Neuronal stem cell (in vitro differentiated cells): ENCODE results near the gene SCAMP3.
A peak's percentile ranks its signal among the peaks of the same experiment; 100 is the strongest.

Experiments
- DNase-seq: peaks from one replicate; pipeline ENCODE4 v3.0.0-alpha.2; 2013; ENCODE audit warnings: low spot score
- H2AFZ ChIP-seq: one replicate; pipeline ENCODE4 v1.6.1; 2013; ENCODE audit warnings: mild to moderate bottlenecking, low read length, inconsistent platforms
- H2AK5ac ChIP-seq: 2 replicates; pipeline ENCODE4 v1.6.1; 2013; ENCODE audit warnings: low read depth, mild to moderate bottlenecking, inconsistent platforms, low read length, moderate library complexity, mixed read lengths
- H2BK120ac ChIP-seq: 2 replicates; pipeline ENCODE4 v1.6.1; 2013; ENCODE audit warnings: low read depth, mild to moderate bottlenecking, inconsistent platforms, low read length, moderate library complexity, mixed read lengths
- H2BK12ac ChIP-seq: one replicate; pipeline ENCODE4 v1.6.1; 2013; ENCODE audit warnings: low read length, inconsistent platforms
- H2BK15ac ChIP-seq: 2 replicates; pipeline ENCODE4 v1.6.1; 2013; ENCODE audit warnings: mild to moderate bottlenecking, low read length, inconsistent platforms, mixed read lengths
- H2BK5ac ChIP-seq: one replicate; pipeline ENCODE4 v1.6.1; 2013; ENCODE audit warnings: inconsistent platforms, mild to moderate bottlenecking, low read length, moderate library complexity
- H3K14ac ChIP-seq: one replicate; pipeline ENCODE4 v1.6.1; 2013; ENCODE audit warnings: low read length, inconsistent platforms
- H3K18ac ChIP-seq: 2 replicates; pipeline ENCODE4 v1.6.1; 2013; ENCODE audit warnings: low read length, inconsistent platforms
- H3K23ac ChIP-seq: 2 replicates; pipeline ENCODE4 v1.6.1; 2013; ENCODE audit warnings: low read depth, mild to moderate bottlenecking, mixed read lengths, low read length, inconsistent platforms; ENCODE audit not compliant: poor library complexity
- H3K27ac ChIP-seq: replicated peaks from 3 replicates; pipeline ENCODE4 v1.5.1; 2013; ENCODE audit warnings: low read length, inconsistent platforms
- H3K27me3 ChIP-seq, 3 experiments: 2 replicates each; pipeline ENCODE4 v1.6.1; 2013; ENCODE audit warnings: low read length in 3 of 3, mild to moderate bottlenecking in 2 of 3, inconsistent platforms in 1 of 3, low read depth in 1 of 3, mixed read lengths in 1 of 3, moderate library complexity in 1 of 3; ENCODE audit not compliant: control insufficient read depth in 3 of 3, insufficient read depth in 3 of 3
- H3K36me3 ChIP-seq, 2 donors: replicated peaks in 1 of 2; 2 replicates each; pipeline ENCODE4 v1.6.1; 2013; ENCODE audit warnings: low read length in 2 of 2; ENCODE audit not compliant: control insufficient read depth in 2 of 2, insufficient read depth in 2 of 2
- H3K4ac ChIP-seq: 2 replicates; pipeline ENCODE4 v1.6.1; 2013; ENCODE audit warnings: inconsistent platforms, mild to moderate bottlenecking, low read length, moderate library complexity
- H3K4me1 ChIP-seq, 2 donors: 1 replicate in 1 of 2; 2 replicates in 1 of 2; pipeline ENCODE4 v1.6.1; 2013; ENCODE audit warnings: low read length in 2 of 2, low read depth in 1 of 2; ENCODE audit not compliant: control insufficient read depth in 2 of 2, insufficient read depth in 1 of 2
- H3K4me2 ChIP-seq: one replicate; pipeline ENCODE4 v1.6.1; 2013; ENCODE audit warnings: mild to moderate bottlenecking, low read length, inconsistent platforms; ENCODE audit not compliant: insufficient read depth, poor library complexity, severe bottlenecking
- H3K4me3 ChIP-seq, 2 donors: 2 replicates each; pipeline ENCODE4 v1.5.1; 2013; ENCODE audit warnings: low read length in 2 of 2, mild to moderate bottlenecking in 2 of 2, inconsistent platforms in 1 of 2, moderate library complexity in 1 of 2
- H3K79me1 ChIP-seq: one replicate; pipeline ENCODE4 v1.6.1; 2013; ENCODE audit warnings: low read depth, mild to moderate bottlenecking, inconsistent platforms, low read length, moderate library complexity
- H3K9ac ChIP-seq: one replicate; pipeline ENCODE4 v1.6.1; 2013; ENCODE audit warnings: mild to moderate bottlenecking, low read depth, low read length, inconsistent platforms; ENCODE audit not compliant: poor library complexity
- H3K9me3 ChIP-seq, 2 donors: replicated peaks in 1 of 2; 2 replicates each; pipeline versions ENCODE3 to v1.6.1; 2013; ENCODE audit warnings: low read length in 2 of 2, mild to moderate bottlenecking in 2 of 2, inconsistent platforms in 1 of 2, low read depth in 1 of 2, mixed read lengths in 1 of 2, moderate library complexity in 1 of 2; ENCODE audit not compliant: control insufficient read depth in 2 of 2, insufficient read depth in 1 of 2
- H4K8ac ChIP-seq: one replicate; pipeline ENCODE4 v1.6.1; 2013; ENCODE audit warnings: low read depth, mild to moderate bottlenecking, inconsistent platforms, low read length, moderate library complexity
- H4K91ac ChIP-seq: one replicate; pipeline ENCODE4 v1.6.1; 2013; ENCODE audit warnings: low read length, low read depth, mild to moderate bottlenecking, inconsistent platforms; ENCODE audit not compliant: poor library complexity
- WGBS, 2 donors: extraction: QIAGEN DNeasy Blood & Tissue Kit; methylation state at CpG; one replicate each; pipeline ENCODE4 v1.1.7; 2013; ENCODE audit warnings: missing lambda C conversion rate in 2 of 2, mixed read lengths in 1 of 2; ENCODE audit not compliant: insufficient read length in 2 of 2, insufficient replicate concordance in 1 of 2; ENCODE audit errors: extremely low coverage in 2 of 2; 5-methylcytosine and 5-hydroxymethylcytosine counted together

SCAMP3 gene

GRCh38 chr1:155285063-155285462 lies 22.9 kb upstream of the SCAMP3 start:
- H3K9me3 ChIP-seq: peaks cover 0 to 1% of the 10 kb centered on the region in 2 donors

GRCh38 chr1:155284476-155284875 lies 22.3 kb upstream of the SCAMP3 start:
- Histone ChIP-seq H3K27me3 (no peaks in the 10 kb centered on the region), H3K4ac (no peak overlapping the region), H3K9me3 (peaks cover 0 to 1% of the 10 kb centered on the region in 2 donors), H2BK12ac (no peak overlapping the region), H2AK5ac (no peak overlapping the region), H3K4me3 (peak overlapping the region in 1 of 2 donors; percentile 5), H2BK5ac (peak overlapping the region; percentile 55), H3K23ac (no peak overlapping the region), H3K14ac (no peak overlapping the region), H3K4me2 (no peak overlapping the region), H2BK15ac (no peak overlapping the region), H3K79me1 (peaks cover 1% of the 10 kb centered on the region), H2AFZ (no peak overlapping the region), H3K36me3 (peaks cover 2 to 70% of the 10 kb centered on the region in 2 donors), H4K8ac (no peak overlapping the region), H3K9ac (no peak overlapping the region), H3K27ac (no peak overlapping the region), H2BK120ac (no peak overlapping the region), H4K91ac (no peak overlapping the region), H3K18ac (no peak overlapping the region), H3K4me1 (peaks cover 0 to 1% of the 10 kb centered on the region in 2 donors)
- no CpG with 5 or more reads among the region's 12 CpGs for WGBS, 2 donors
- no peak for DNase-seq

More at GRCh38 chr1:155285063-155285462, 22.9 kb upstream of the SCAMP3 start:
- Histone ChIP-seq H3K23ac (no peak overlapping the region), H3K4me2 (no peak overlapping the region), H3K79me1 (peaks cover 1% of the 10 kb centered on the region), H3K36me3 (peaks cover 2 to 75% of the 10 kb centered on the region in 2 donors), H2BK120ac (no peak overlapping the region), H3K27me3 (no peaks in the 10 kb centered on the region), H3K27ac (no peak overlapping the region), H3K18ac (no peak overlapping the region), H3K4me3 (no peak overlapping the region), H2BK5ac (no peak overlapping the region), H4K91ac (no peak overlapping the region), H4K8ac (no peak overlapping the region), H2BK15ac (no peak overlapping the region), H3K4ac (no peak overlapping the region), H3K14ac (peak overlapping the region; percentile 17), H2AFZ (no peak overlapping the region), H3K9ac (no peak overlapping the region), H2AK5ac (no peak overlapping the region), H3K4me1 (no peaks in the 10 kb centered on the region), H2BK12ac (no peak overlapping the region)
- no CpG with 5 or more reads among the region's 14 CpGs for WGBS, 2 donors
- DNase-seq: no peak

GRCh38 chr1:155282488-155283091 lies 20.4 kb upstream of the SCAMP3 start:
- Histone ChIP-seq H3K14ac (no peak overlapping the region), H2BK120ac (no peak overlapping the region), H3K4me1 (peaks cover 13 to 14% of the 10 kb centered on the region in 2 donors), H3K79me1 (peaks cover under 1% of the 10 kb centered on the region), H3K4me3 (no peak overlapping the region), H3K18ac (no peak overlapping the region), H3K27ac (no peak overlapping the region), H3K4ac (no peak overlapping the region), H2BK5ac (no peak overlapping the region), H2AK5ac (no peak overlapping the region), H2BK12ac (no peak overlapping the region), H3K36me3 (peaks cover 2 to 52% of the 10 kb centered on the region in 2 donors), H3K23ac (no peak overlapping the region), H4K8ac (no peak overlapping the region), H4K91ac (no peak overlapping the region), H3K9me3 (peaks cover 0 to 1% of the 10 kb centered on the region in 2 donors), H2AFZ (no peak overlapping the region), H3K27me3 (no peaks in the 10 kb centered on the region), H3K4me2 (peak overlapping the region; percentile 4), H2BK15ac (no peak overlapping the region), H3K9ac (no peak overlapping the region)
- no peak for DNase-seq
- no CpG with 5 or more reads among the region's 29 CpGs for WGBS, 2 donors

DNA sequence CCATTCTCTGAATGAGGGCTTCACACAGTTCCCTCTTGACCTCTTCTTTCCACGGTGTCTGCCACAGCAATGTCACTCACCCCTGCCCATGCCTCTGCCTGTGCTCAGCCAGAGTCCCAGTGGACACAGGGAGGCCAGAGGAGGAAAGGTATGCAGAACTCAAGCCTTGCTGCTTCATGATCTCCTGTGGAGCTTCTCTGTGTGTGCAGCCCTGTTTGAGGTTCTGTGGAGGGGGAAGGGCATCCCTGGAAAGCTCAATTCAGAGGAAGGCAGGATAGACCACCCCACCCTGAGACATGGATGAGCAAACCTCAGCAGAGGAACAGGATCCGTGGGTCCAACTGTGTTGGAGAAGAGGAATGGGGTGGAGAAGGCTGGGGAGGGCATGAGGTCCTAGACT lies 17.1 kb upstream of the SCAMP3 start:
- Histone ChIP-seq H3K36me3 (peaks cover 0 to 28% of the 10 kb centered on the region in 2 donors), H2AFZ (no peak overlapping the region), H3K4me2 (no peak overlapping the region), H2AK5ac (no peak overlapping the region), H3K27me3 (no peaks in the 10 kb centered on the region), H3K9me3 (peaks cover 0 to 1% of the 10 kb centered on the region in 2 donors), H4K91ac (no peak overlapping the region), H3K79me1 (no peaks in the 10 kb centered on the region), H3K4me1 (peaks cover 17 to 18% of the 10 kb centered on the region in 2 donors), H3K23ac (no peak overlapping the region), H3K4ac (no peak overlapping the region), H2BK5ac (no peak overlapping the region), H3K27ac (no peak overlapping the region), H4K8ac (no peak overlapping the region), H3K18ac (no peak overlapping the region), H3K9ac (peak overlapping the region; percentile 34), H2BK15ac (no peak overlapping the region), H3K4me3 (no peak overlapping the region), H2BK120ac (no peak overlapping the region), H2BK12ac (no peak overlapping the region), H3K14ac (no peak overlapping the region)
- no CpG with 5 or more reads among the region's 2 CpGs for WGBS, 2 donors
- no peak for DNase-seq
